CD14-positive monocyte (primary cell): ENCODE results near the gene VPS33A. TPM values are rescaled to one million over a fixed set of nuclear protein-coding genes. Genes with fewer than 3 reads are reported as not detected.

ENCODE experiments used
- DNase-seq, 3 donors: peaks; one replicate each; pipeline ENCODE4 v3.0.0-alpha.2; 2011 to 2022
- H2AFZ ChIP-seq: 2 replicates; pipeline ENCODE4 v1.6.0; 2012; ENCODE audit warnings: mild to moderate bottlenecking, low read depth, low read length, inconsistent platforms; ENCODE audit not compliant: insufficient read depth, poor library complexity, severe bottlenecking
- H3K27ac ChIP-seq, 2 donors: 1 replicate in 1 of 2; 2 replicates in 1 of 2; pipeline ENCODE4 v1.5.1; 2012 to 2013; ENCODE audit warnings: low read length in 2 of 2, control low read depth in 1 of 2, inconsistent platforms in 1 of 2, low read depth in 1 of 2, mild to moderate bottlenecking in 1 of 2
- H3K27me3 ChIP-seq, 2 donors: one replicate each; pipeline versions ENCODE4 v1.6.0 to v1.6.1; 2011 to 2013; ENCODE audit warnings: low read length in 2 of 2; ENCODE audit not compliant: control insufficient read depth in 2 of 2, insufficient read depth in 2 of 2
- H3K36me3 ChIP-seq, 2 donors: replicated peaks in 1 of 2; 1 replicate in 1 of 2; 2 replicates in 1 of 2; pipeline versions ENCODE4 v1.5.1 to v1.6.1; 2012 to 2013; ENCODE audit warnings: low read length in 2 of 2, control low read depth in 1 of 2, inconsistent platforms in 1 of 2, mild to moderate bottlenecking in 1 of 2; ENCODE audit not compliant: insufficient read depth in 2 of 2, control insufficient read depth in 1 of 2
- H3K4me1 ChIP-seq, 2 donors: 1 replicate in 1 of 2; 2 replicates in 1 of 2; pipeline versions ENCODE4 v1.5.1 to v1.6.1; 2012 to 2013; ENCODE audit warnings: low read length in 2 of 2, control low read depth in 1 of 2, inconsistent platforms in 1 of 2, mild to moderate bottlenecking in 1 of 2, moderate library complexity in 1 of 2; ENCODE audit not compliant: insufficient read depth in 2 of 2, control insufficient read depth in 1 of 2
- H3K4me2 ChIP-seq: replicated peaks from 2 replicates; pipeline ENCODE3; 2012; ENCODE audit warnings: low read length, moderate library complexity, mild to moderate bottlenecking; ENCODE audit not compliant: poor library complexity, severe bottlenecking; ENCODE audit errors: extremely low read depth
- H3K4me3 ChIP-seq, 3 experiments: fragments of 200-600 bp in 1 of 3; sonication (generic) in 1 of 3; replicated peaks in 1 of 3; 1 replicate in 2 of 3; 2 replicates in 1 of 3; pipeline ENCODE4 v1.5.1; 2011 to 2013; ENCODE audit warnings: low read length in 3 of 3, mild to moderate bottlenecking in 3 of 3, control low read depth in 2 of 3, low read depth in 2 of 3, inconsistent platforms in 1 of 3, moderate library complexity in 1 of 3
- H3K79me2 ChIP-seq: 2 replicates; pipeline ENCODE4 v1.6.0; 2012; ENCODE audit warnings: mild to moderate bottlenecking, control low read depth, inconsistent platforms, low read length, moderate library complexity; ENCODE audit not compliant: insufficient read depth
- H3K9ac ChIP-seq: 2 replicates; pipeline ENCODE4 v1.6.0; 2017; ENCODE audit warnings: low read length, mild to moderate bottlenecking; ENCODE audit not compliant: insufficient read depth, poor library complexity, severe bottlenecking
- H3K9me3 ChIP-seq, 2 donors: replicated peaks in 1 of 2; 1 replicate in 1 of 2; 2 replicates in 1 of 2; pipeline versions ENCODE4 v1.5.1 to v1.6.1; 2012 to 2013; ENCODE audit warnings: low read length in 2 of 2, control low read depth in 1 of 2; ENCODE audit not compliant: control insufficient read depth in 1 of 2, insufficient read depth in 1 of 2
- H4K20me1 ChIP-seq: 2 replicates; pipeline ENCODE4 v1.6.0; 2012; ENCODE audit warnings: mild to moderate bottlenecking, low read length, control low read depth, moderate library complexity; ENCODE audit not compliant: insufficient read depth
- H3K27ac Mint-ChIP-seq, 7 donors: one replicate each; pipeline ENCODE4 v1.8.0; 2020; ENCODE audit warnings: mild to moderate bottlenecking in 7 of 7, mixed read lengths in 7 of 7, moderate library complexity in 6 of 7, inconsistent platforms in 2 of 7
- H3K27me3 Mint-ChIP-seq, 3 donors: one replicate each; pipeline ENCODE4 v1.8.0; 2021 to 2022; ENCODE audit warnings: low read depth in 3 of 3, mild to moderate bottlenecking in 3 of 3, mixed read lengths in 3 of 3, moderate library complexity in 3 of 3, inconsistent platforms in 1 of 3
- H3K36me3 Mint-ChIP-seq, 2 donors: one replicate each; pipeline ENCODE4 v1.8.0; 2020; ENCODE audit warnings: mixed read lengths in 2 of 2, inconsistent platforms in 1 of 2, mild to moderate bottlenecking in 1 of 2
- H3K4me1 Mint-ChIP-seq: one replicate; pipeline ENCODE4 v1.8.0; 2020; ENCODE audit warnings: mild to moderate bottlenecking, mixed read lengths
- H3K4me3 Mint-ChIP-seq, 2 donors: one replicate each; pipeline ENCODE4 v1.8.0; 2020; ENCODE audit warnings: mild to moderate bottlenecking in 2 of 2, mixed read lengths in 2 of 2, moderate library complexity in 1 of 2
- H3K9me3 Mint-ChIP-seq, 7 donors: one replicate each; pipeline ENCODE4 v1.8.0; 2020 to 2022; ENCODE audit warnings: mixed read lengths in 7 of 7, mild to moderate bottlenecking in 6 of 7, moderate library complexity in 6 of 7, inconsistent platforms in 2 of 7
- WGBS: methylation state at CpG from one replicate; pipeline ENCODE4 v1.1.5; 2013; ENCODE audit warnings: missing lambda C conversion rate; ENCODE audit not compliant: insufficient coverage; 5-methylcytosine and 5-hydroxymethylcytosine counted together
- intact Hi-C, 2 donors: fragments of 100-400 bp; cut with micrococcal nuclease; formaldehyde crosslinking; loops; one replicate each; pipeline versions ENCODE4 v1.15.0 to v1.15.1; 2023
- polyA plus RNA-seq, 3 donors: library from polyadenylated mRNA; depleted of rRNA in 1 of 3; unstranded in 2 of 3; stranded (reverse) in 1 of 3; fragments of 300-500 nt in 2 of 3; fragments of >200 nt in 1 of 3; fragmentation: Illumina TruSeq in 2 of 3; gene quantifications; 1 replicate in 2 of 3; 2 replicates in 1 of 3; pipeline ENCODE4 v1.2.3, GENCODE V29; 2012 to 2021
- TF ChIP-seq, protein P1 (sequence below): fragments of 200-600 bp; IDR thresholded peaks from one replicate; pipeline ENCODE4 v1.8.0; 2022; ENCODE audit warnings: antibody characterized with exemption, mild to moderate bottlenecking

Gene VPS33A
- polyA plus RNA-seq, 3 donors, result 15.3 to 33.1 (median 32.9) TPM

GRCh38 chr12:122232691-122233090 lies 33.6 kb downstream of the VPS33A start:
- Histone ChIP-seq H3K27me3 (no peaks in the 10 kb centered on the region), H3K4me2 (no peak overlapping the region), H3K9me3 (no peaks in the 10 kb centered on the region), H3K36me3 (peaks cover 68 to 87% of the 10 kb centered on the region in 2 donors), H3K27ac (no peak overlapping the region), H3K4me3 (no peak overlapping the region), H2AFZ (no peak overlapping the region), H3K79me2 (no peaks in the 10 kb centered on the region), H3K4me1 (no peaks in the 10 kb centered on the region), H4K20me1 (no peaks in the 10 kb centered on the region), H3K9ac (no peak overlapping the region)
- H3K4me1 Mint-ChIP-seq, result peaks cover 5% of the 10 kb centered on the region
- TF ChIP-seq, protein P1, sequence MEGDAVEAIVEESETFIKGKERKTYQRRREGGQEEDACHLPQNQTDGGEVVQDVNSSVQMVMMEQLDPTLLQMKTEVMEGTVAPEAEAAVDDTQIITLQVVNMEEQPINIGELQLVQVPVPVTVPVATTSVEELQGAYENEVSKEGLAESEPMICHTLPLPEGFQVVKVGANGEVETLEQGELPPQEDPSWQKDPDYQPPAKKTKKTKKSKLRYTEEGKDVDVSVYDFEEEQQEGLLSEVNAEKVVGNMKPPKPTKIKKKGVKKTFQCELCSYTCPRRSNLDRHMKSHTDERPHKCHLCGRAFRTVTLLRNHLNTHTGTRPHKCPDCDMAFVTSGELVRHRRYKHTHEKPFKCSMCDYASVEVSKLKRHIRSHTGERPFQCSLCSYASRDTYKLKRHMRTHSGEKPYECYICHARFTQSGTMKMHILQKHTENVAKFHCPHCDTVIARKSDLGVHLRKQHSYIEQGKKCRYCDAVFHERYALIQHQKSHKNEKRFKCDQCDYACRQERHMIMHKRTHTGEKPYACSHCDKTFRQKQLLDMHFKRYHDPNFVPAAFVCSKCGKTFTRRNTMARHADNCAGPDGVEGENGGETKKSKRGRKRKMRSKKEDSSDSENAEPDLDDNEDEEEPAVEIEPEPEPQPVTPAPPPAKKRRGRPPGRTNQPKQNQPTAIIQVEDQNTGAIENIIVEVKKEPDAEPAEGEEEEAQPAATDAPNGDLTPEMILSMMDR, result no peak
- WGBS, result 98% methylated on average over 6 of the region's 10 CpGs
- DNase-seq, result no peak
- intact Hi-C loops, result no loop called here
- H3K9me3 Mint-ChIP-seq, result no peaks in the 10 kb centered on the region
- no peak overlapping the region for H3K27ac Mint-ChIP-seq
- H3K36me3 Mint-ChIP-seq, result peaks cover 72 to 81% of the 10 kb centered on the region in 2 donors
- peaks cover 0 to 3% (median 0%) of the 10 kb centered on the region in 3 donors for H3K27me3 Mint-ChIP-seq
- no peak overlapping the region for H3K4me3 Mint-ChIP-seq

GRCh38 chr12:122230798-122231197 lies 35.5 kb downstream of the VPS33A start:
- Histone ChIP-seq H3K27ac (no peak overlapping the region), H3K4me3 (no peak overlapping the region), H3K4me1 (peaks cover 8 to 11% of the 10 kb centered on the region in 2 donors), H3K9ac (no peak overlapping the region), H3K27me3 (no peaks in the 10 kb centered on the region), H3K4me2 (no peak overlapping the region), H3K79me2 (no peaks in the 10 kb centered on the region), H4K20me1 (peaks cover 9% of the 10 kb centered on the region), H3K9me3 (no peaks in the 10 kb centered on the region), H2AFZ (no peak overlapping the region), H3K36me3 (peaks cover 57 to 69% of the 10 kb centered on the region in 2 donors)
- H3K9me3 Mint-ChIP-seq, result no peaks in the 10 kb centered on the region
- H3K27me3 Mint-ChIP-seq, result peaks cover 0 to 3% (median 0%) of the 10 kb centered on the region in 3 donors
- H3K27ac Mint-ChIP-seq, result no peak overlapping the region
- H3K4me3 Mint-ChIP-seq, result no peak overlapping the region
- TF ChIP-seq, protein P1, result no peak
- peaks cover 68 to 76% of the 10 kb centered on the region in 2 donors for H3K36me3 Mint-ChIP-seq
- intact Hi-C loops, result no loop called here
- DNase-seq, result no peak
- 68% methylated on average over 4 of the region's 6 CpGs for WGBS
- H3K4me1 Mint-ChIP-seq, result peaks cover 13% of the 10 kb centered on the region
